22Rv1 (cell line): ENCODE results near the gene SCN8A.

Source experiments
- CTCF ChIP-seq: fragments of 450-650 bp; IDR thresholded peaks from 2 replicates; pipeline ENCODE4 v1.5.1; 2017; ENCODE audit warnings: mild to moderate bottlenecking
- ZFX ChIP-seq: fragments of 450-650 bp; IDR thresholded peaks from 2 replicates; pipeline ENCODE4 v1.6.1; 2017; ENCODE audit warnings: antibody characterized with exemption, borderline replicate concordance

- TF ChIP-seq CTCF (no peak), ZFX (no peak)
These were observed 153.2 kb downstream of the SCN8A start for GRCh38 chr12:51744235-51744634.
